ENCODE measurements around the gene PRRC2B. TPM values are rescaled to one million over a fixed set of nuclear protein-coding genes. Genes with fewer than 3 reads are reported as not detected.
"Not testable (repeated sequence)": the region's sequence is repeated elsewhere in the genome, so short reads cannot be mapped to it uniquely, and the experiment has no call there.

The PRRC2B gene
- total RNA-seq, 3 donors from 2014 or later: 89.7 to 102 (median 92.2) TPM

DNA sequence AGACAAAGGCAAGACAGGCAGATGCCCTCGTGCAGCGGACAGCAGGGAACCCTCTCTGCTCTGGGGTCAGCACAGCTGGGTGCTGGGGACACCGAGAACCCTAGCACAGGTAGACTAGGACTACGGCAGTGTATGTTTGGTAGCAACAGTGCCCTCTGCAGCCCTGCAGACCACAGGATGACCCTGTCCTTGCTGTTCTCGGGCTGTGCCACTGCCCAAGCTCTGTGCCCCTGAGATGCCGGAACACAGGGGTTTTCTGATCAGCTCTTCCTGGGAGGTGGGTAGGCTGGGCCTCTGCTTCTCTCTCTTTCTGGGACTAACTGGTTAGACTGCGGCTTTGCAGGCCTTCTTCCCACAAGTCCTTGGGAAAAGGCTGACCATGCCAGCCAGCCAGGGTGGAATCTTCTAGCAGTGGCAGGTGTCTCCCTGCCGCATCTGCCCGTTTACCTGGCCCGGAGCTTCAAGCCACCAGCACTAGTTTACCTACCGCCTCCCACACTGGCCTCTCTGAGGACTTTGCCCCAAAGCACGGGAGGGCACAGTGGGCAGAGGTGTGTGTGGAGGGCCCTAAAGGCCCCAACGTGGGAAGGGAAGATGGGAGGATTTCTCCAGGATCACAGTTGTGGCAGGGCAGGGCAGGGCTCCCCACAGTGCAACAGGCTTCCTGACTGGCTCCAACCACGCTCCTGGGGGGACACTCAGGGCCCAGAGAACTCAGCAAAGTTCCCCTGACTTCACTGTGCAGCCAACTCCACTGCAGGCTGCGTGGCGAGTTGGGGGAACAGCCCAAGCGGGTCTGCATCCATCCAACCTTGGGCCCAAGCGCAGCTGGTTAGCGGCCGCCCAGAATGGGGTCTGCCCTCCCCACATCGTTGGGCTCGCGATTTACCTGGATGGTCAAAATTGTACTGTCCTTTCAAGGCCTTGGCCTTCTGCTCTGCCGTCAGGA, 136.0 kb downstream of the PRRC2B start:
- no peaks in the 10 kb centered on the region for H3K9me3 Mint-ChIP-seq
- no peaks in the 10 kb centered on the region for H3K27me3 Mint-ChIP-seq (ENCODE audit: low read depth)
- H3K4me1 Mint-ChIP-seq (ENCODE audit: low read depth): peaks cover 18% of the 10 kb centered on the region
- DNase-seq: no peak
- H3K36me3 Mint-ChIP-seq (ENCODE audit: insufficient read depth): peaks cover 18% of the 10 kb centered on the region
- H3K4me3 Mint-ChIP-seq: peak overlapping the region; percentile 80
- ATAC-seq: no peak

DNA sequence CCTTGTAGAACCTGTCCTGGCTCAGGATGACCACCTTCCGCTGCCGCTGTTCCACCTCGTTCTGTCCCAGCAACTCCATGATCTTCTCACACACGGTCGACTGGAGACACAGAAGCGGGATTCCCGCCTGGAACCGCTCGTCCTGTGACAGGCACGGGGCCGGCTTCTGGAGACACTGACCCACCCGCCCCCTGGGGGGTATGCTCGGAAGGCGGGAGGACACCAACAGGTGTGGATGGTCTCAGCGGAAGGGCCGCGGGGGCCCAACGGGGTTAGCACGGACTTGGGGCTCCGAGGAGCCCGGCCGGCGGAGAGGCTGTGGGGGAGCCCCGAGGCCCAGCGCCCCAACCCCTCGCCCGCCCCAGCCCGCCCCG, 136.6 kb downstream of the PRRC2B start:
- ATAC-seq: peak; percentile 38
- no peak for DNase-seq

DNA sequence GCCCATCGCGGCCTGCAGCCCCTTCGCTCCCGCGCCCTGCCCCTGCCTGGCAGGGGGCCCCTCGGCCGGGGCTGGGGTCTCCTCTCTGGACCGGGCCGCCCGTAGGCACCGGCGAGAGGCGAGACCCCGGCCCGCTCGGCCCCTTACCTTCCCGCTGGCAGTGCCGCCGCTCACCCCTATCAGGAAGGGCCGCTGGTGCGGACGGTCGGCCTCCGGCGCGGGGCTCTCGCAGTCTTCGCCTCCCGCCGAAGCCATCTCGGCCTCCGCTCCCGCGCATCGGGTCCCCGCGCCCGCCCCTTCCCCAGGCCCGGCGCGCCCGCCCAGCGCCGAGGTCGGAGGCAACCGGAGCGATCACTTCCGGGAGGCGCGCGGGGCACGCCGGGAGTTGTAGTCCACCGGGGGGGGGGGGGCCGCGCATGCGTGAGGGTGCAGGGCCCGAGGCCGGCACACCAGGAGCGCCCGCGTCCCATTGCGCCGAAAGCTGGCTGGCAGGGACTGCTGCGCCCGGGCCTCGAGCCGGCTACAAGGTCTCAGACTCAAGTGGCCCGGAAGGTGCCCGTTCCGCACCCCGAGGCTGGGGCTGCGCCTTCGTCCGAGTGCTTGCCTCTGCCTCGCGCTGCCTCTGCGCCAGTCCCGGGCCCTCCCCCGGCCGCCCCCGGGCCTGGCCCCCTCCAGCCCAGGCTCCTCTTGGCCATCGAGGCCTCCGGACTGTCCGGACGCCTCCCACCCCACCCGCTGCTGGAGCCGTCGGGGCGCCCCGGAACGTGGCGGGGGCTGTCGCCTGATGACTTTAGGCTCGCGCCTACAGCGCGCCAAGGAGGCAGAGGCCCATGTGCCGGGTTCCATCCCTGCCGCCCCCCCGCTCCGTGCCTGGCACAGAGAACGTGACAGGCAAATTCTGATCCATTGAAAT, 137.3 kb downstream of the PRRC2B start, which contains the start of gene UCK1:
UCK1 (minus strand) TSS at position 344 of the 913 bp plus-strand sequence; CDS start at position 255, 89 bp downstream.
- Mint-ChIP-seq H3K4me1 (ENCODE audit: low read depth) (peaks cover 26% of the 10 kb centered on the region), H3K9me3 (no peaks in the 10 kb centered on the region), H3K27me3 (ENCODE audit: low read depth) (no peaks in the 10 kb centered on the region), H3K4me3 (peak within 1 kb of the TSS; percentile 80), H3K36me3 (ENCODE audit: insufficient read depth) (peaks cover 11% of the 10 kb centered on the region)
- ATAC-seq (peak; percentile 95 to 96), DNase-seq (peak; percentile 70)

More for the DNA sequence above, 136.6 kb downstream of the PRRC2B start:
- peaks cover 15% of the 10 kb centered on the region for H3K36me3 Mint-ChIP-seq (ENCODE audit: insufficient read depth)
- H3K4me3 Mint-ChIP-seq: peak overlapping the region; percentile 80
- H3K9me3 Mint-ChIP-seq: no peaks in the 10 kb centered on the region
- no peaks in the 10 kb centered on the region for H3K27me3 Mint-ChIP-seq (ENCODE audit: low read depth)
- H3K4me1 Mint-ChIP-seq (ENCODE audit: low read depth): peaks cover 24% of the 10 kb centered on the region

DNA sequence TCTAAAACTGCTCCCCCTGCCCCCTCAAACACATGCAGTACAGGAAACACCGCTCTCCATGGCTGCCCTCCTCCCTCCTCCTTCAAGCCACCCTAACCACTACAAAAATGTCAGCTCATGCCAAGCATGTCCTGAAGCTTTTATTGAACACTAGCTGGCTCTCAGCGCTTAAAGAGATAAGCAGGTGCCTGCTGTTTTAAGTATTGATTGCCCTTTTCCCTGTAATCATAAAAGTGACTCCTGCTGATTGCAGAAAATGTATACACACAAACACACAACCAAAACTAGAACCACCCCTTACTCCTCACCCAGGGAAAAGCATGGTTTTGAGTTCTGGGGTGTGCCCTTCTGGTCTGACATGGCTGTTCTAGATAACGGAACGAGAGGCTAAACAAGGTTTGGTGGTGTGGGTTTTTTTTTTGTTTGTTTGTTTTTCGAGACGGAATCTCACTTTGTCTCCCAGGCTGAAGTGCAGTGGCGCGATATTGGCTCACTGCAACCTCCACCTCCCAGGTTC, 140.9 kb downstream of the PRRC2B start:
- ATAC-seq: no peak
- Mint-ChIP-seq H3K27me3 (ENCODE audit: low read depth) (no peaks in the 10 kb centered on the region), H3K9me3 (no peaks in the 10 kb centered on the region), H3K36me3 (ENCODE audit: insufficient read depth) (no peaks in the 10 kb centered on the region), H3K4me3 (peak overlapping the region; percentile 21), H3K4me1 (ENCODE audit: low read depth) (peaks cover 27% of the 10 kb centered on the region)
- DNase-seq: no peak

GRCh38 chr9:131537946-131538345, 144.1 kb downstream of the PRRC2B start:
- no peak for ATAC-seq
- peaks cover 34% of the 10 kb centered on the region for H3K4me1 Mint-ChIP-seq (ENCODE audit: low read depth)
- H3K27me3 Mint-ChIP-seq (ENCODE audit: low read depth): no peaks in the 10 kb centered on the region

GRCh38 chr9:131539223-131539923, 145.5 kb downstream of the PRRC2B start:
- Mint-ChIP-seq H3K36me3 (ENCODE audit: insufficient read depth) (peaks cover under 1% of the 10 kb centered on the region), H3K4me1 (ENCODE audit: low read depth) (peaks cover 33% of the 10 kb centered on the region), H3K27me3 (ENCODE audit: low read depth) (no peaks in the 10 kb centered on the region), H3K9me3 (peaks cover 11% of the 10 kb centered on the region), H3K4me3 (no peak overlapping the region)
- ATAC-seq (peak; percentile 34 to 41), DNase-seq (no peak)

More at GRCh38 chr9:131537946-131538345, 144.1 kb downstream of the PRRC2B start:
- no peak for DNase-seq
- peaks cover 4% of the 10 kb centered on the region for H3K9me3 Mint-ChIP-seq
- H3K36me3 Mint-ChIP-seq (ENCODE audit: insufficient read depth): no peaks in the 10 kb centered on the region
- no peak overlapping the region for H3K4me3 Mint-ChIP-seq

DNA sequence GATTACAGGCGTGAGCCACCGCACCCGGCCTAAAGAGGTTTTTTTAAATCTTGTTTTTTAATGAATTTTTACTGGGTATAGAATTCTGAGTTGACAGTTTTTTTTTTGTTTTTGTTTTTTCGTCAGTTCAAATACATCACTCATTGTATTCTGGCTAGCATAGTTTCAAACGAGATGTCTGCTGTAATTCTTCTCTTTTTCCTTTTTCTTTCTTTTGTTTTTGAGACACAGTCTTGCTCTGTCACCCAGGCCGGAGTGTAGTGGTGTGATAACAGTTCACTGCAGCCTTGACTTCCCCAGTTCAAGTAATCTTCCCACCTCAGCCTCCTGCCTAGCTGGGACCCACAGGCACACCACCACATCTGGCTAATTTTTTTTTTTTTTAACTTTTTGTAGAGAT, 149.3 kb downstream of the PRRC2B start:
- H3K4me1 Mint-ChIP-seq (ENCODE audit: low read depth): peaks cover 26% of the 10 kb centered on the region

DNA sequence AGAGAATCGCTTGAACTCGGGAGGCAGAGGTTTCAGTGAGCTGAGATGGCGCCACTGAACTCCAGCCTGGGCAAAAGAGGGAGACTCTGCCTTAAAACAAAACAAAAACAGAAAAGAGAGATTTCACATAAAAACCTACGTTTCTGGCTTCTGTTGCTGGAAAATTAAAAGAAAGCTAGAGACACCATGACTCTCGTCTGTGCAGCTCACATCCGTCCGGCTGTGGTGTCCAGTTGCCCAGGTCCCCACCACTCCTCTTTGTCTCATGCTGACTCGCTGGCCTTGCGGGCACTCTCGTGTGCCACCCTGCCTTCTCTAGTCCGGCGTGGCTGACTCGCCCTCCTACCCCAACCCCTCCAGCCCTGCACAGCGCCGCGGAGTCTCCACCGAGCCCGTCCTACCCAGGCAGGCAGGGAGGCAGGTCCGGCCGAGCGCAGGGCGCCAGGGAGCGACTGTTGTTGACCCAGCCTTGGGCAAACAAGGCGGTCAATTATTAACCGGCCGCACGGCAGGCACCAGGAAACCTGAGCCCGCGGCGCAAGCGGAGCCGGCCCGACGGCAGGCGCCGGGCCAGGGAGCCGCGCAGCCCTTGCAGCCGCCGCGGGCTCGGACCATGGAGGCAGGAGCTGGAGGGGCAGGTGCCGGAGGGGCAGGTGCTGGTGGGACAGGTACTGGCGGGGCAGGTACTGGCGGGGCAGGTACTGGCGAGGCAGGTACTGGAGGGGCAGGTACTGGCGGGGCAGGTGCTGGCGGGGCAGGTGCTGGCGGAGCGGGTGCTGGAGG, 151.3 kb downstream of the PRRC2B start, which contains the start of gene PRRT1B:
PRRT1B (plus strand) TSS at position 521 of the 783 bp plus-strand sequence; CDS start at position 614, 93 bp downstream.
- peak in 1 of 2 donors; percentile 12 for ATAC-seq
- Mint-ChIP-seq H3K36me3 (ENCODE audit: insufficient read depth) (peaks cover 7% of the 10 kb centered on the region), H3K9me3 (peaks cover 17% of the 10 kb centered on the region), H3K4me3 (no peak within 1 kb of the TSS), H3K4me1 (ENCODE audit: low read depth) (peaks cover 16% of the 10 kb centered on the region), H3K27me3 (ENCODE audit: low read depth) (peaks cover 42% of the 10 kb centered on the region)
- DNase-seq: no peak

More for the DNA sequence above, 149.3 kb downstream of the PRRC2B start:
- peaks cover 11% of the 10 kb centered on the region for H3K9me3 Mint-ChIP-seq
- ATAC-seq (no peak), DNase-seq (no peak)
- H3K36me3 Mint-ChIP-seq (ENCODE audit: insufficient read depth): peaks cover 3% of the 10 kb centered on the region
- peaks cover 23% of the 10 kb centered on the region for H3K27me3 Mint-ChIP-seq (ENCODE audit: low read depth)
- H3K4me3 Mint-ChIP-seq: no peak overlapping the region

- Mint-ChIP-seq H3K4me3 (no peak overlapping the region), H3K9me3 (peaks cover 17% of the 10 kb centered on the region), H3K4me1 (ENCODE audit: low read depth) (peaks cover 9% of the 10 kb centered on the region), H3K36me3 (ENCODE audit: insufficient read depth) (peaks cover 7% of the 10 kb centered on the region), H3K27me3 (ENCODE audit: low read depth) (peaks cover 42% of the 10 kb centered on the region)
- peak; percentile 22 to 27 for ATAC-seq
- DNase-seq: no peak
Observed at GRCh38 chr9:131545786-131546335, 152.0 kb downstream of the PRRC2B start.

DNA sequence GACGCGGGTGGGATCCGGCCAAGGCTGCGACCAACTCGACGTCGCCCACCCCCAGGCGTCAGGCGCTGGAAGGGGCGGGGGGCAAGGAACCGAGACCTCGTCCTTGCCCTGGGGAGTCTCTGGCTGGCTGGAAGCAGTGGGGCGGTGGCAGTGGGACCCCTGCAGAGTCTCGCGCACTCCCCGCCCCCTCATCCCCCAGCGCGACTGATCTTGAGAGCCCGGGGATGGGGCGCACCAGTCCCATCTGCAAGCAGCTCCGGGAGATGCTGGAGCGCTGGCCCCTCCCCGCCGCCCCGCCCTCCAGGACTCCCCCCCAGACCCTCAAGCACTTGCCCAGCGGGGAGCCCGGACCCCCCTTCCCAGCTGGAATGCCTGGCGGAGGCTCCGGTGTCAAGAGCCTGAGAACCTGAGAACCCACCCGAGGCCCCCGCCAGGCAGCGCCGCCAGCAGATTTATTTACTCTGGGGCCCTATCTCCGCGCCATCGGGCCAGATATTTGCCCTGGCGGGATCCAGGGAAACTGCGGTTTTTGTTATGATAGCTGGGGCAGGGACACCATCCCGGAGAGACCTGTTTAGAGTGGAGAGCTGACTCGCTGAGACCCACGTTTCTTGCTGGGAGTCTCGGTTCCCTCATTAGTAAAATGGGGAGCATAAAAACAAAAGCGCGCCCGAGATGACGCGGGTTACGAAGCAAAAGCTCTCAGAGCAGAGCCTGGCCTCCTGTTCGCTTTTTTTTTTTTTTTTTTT, 152.6 kb downstream of the PRRC2B start:
- ATAC-seq: peak; percentile 70 to 76
- DNase-seq: no peak
- H3K9me3 Mint-ChIP-seq: peaks cover 17% of the 10 kb centered on the region

DNA sequence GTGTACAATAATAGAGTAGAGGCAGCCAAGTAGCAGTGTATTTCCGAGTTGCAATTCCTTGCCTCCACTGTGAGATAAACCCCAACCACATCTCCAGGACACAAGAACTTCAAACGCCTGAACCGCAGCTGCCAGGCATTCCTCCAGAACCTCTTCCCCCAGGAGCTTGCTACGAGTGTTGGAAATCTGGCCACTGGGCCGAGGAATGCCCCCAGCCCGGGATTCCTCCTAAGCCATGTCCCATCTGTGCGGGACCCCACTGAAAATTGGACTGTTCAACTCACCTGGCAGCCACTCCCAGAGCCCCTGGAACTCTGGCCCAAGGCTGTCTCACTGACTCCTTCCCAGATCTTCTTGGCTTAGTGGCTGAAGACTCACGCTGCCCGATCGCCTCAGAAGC, 155.3 kb downstream of the PRRC2B start:
- not testable (repeated sequence) for H3K36me3 Mint-ChIP-seq (ENCODE audit: insufficient read depth); H3K9me3 Mint-ChIP-seq; H3K4me3 Mint-ChIP-seq; ATAC-seq; DNase-seq; H3K4me1 Mint-ChIP-seq (ENCODE audit: low read depth)
- H3K27me3 Mint-ChIP-seq (ENCODE audit: low read depth): peaks cover 61% of the 10 kb centered on the region

More for the DNA sequence above, 152.6 kb downstream of the PRRC2B start:
- peak overlapping the region; percentile 74 for H3K4me3 Mint-ChIP-seq
- peaks cover 7% of the 10 kb centered on the region for H3K36me3 Mint-ChIP-seq (ENCODE audit: insufficient read depth)
- peaks cover 8% of the 10 kb centered on the region for H3K4me1 Mint-ChIP-seq (ENCODE audit: low read depth)
- peaks cover 43% of the 10 kb centered on the region for H3K27me3 Mint-ChIP-seq (ENCODE audit: low read depth)

Measured in activated T-cell treated with anti-CD3 and anti-CD28 coated beads, Interleukin-2, amount 50 U/mL, for 4 hours (primary cell).